ENCODE data around the gene NDUFC2. TPM values are rescaled to one million over a fixed set of nuclear protein-coding genes. Genes with fewer than 3 reads are reported as not detected.
"Not testable (repeated sequence)": the region's sequence is repeated elsewhere in the genome, so short reads cannot be mapped to it uniquely, and the experiment has no call there.

NDUFC2 gene
- total RNA-seq, 1 donor from 2014 or later: 328 TPM

GRCh38 chr11:78061088-78061920 lies 18.4 kb downstream of the NDUFC2 start:
- intact Hi-C loops (cut with DNase I): no loop called here
- ATAC-seq (ENCODE audit: poor library complexity) (peak; percentile 93), DNase-seq (peak; percentile 82)

GRCh38 chr11:78060533-78060932 lies 19.1 kb downstream of the NDUFC2 start:
- DNase-seq (no peak), ATAC-seq (ENCODE audit: poor library complexity) (no peak)
- intact Hi-C loops (cut with DNase I): no loop called here

DNA sequence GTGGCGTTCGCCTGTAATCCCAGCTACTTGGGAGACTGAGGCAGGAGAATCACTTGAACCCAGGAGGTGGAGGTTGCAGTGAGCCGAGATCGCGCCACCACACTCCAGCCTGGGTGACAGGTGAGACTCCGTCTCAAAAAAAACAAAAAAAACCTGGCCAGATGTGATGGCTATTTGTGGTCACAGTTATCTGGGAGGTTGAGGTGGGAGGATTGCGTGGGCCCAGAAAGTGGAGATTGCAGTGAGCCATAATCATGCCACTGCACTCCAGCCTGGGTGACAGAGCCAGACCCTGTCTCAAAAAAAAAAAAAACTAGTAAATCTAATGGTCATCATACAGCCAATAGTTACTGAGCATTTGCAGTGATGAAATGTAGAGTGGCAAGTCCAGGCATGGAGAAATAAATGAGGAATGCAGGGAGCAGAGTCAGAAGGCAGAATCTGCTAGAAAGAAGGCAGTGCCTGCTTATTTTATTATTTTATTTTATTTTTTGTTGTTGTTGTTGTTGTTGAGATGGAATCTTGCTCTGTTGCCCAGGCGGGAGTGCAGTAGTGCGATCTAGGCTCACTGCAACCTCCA lies 19.8 kb downstream of the NDUFC2 start:
- ATAC-seq (ENCODE audit: poor library complexity); DNase-seq; intact Hi-C loops (cut with DNase I): not testable (repeated sequence)

DNA sequence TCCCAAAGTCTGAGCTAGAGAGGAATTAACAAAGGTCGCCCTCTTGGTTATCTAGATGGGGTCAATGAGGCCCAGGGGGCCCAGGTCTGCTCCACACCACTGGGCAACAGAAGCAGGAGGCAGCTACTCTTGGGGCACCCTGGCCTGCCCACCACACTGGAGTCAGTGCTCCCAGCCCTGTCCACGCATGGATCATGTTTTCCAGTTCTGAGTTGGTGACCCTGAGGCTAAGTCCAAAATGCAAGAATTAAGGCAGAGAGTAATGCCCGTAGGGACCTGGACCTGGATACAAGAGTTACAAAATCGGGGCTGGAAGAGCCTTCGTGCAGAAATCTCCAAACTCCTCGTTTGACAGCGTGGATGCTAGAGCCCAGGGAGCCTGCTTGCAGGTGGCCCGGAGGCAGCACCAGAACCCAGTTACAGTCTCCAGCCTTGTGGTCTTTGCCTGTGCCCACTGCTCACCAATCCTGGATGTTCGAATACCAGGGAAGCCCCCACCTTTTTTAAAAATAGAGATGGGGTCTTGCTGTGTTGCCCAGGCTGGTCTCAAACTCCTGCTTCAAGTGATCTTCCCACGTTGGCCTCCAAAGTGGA lies 22.1 kb downstream of the NDUFC2 start:
- intact Hi-C loops (cut with DNase I): no loop called here
- ATAC-seq (ENCODE audit: poor library complexity) (no peak), DNase-seq (no peak)

DNA sequence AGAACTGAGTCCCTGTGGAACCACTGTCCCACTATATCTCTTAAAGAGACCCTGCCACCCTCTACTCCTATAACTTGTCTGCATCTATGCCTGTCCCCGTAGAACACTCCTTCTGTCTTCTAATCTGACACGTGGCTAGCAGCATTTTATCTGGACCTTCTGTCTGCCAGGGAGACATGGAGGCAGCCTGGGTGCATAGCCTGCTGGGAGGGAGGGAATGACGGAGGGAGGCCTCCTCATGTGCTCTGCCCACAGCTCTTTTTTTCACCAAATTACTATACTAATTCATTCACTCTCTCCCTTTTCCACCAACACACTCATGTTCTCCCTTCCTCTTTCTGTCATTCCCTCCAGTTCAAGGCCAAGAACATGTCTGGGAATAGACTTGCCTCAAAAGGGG lies 23.6 kb downstream of the NDUFC2 start:
- no peak for DNase-seq
- ATAC-seq (ENCODE audit: poor library complexity): no peak
- intact Hi-C loops (cut with DNase I): no loop called here

- ATAC-seq (ENCODE audit: poor library complexity) (no peak), DNase-seq (no peak)
- intact Hi-C loops (cut with DNase I): no loop called here
Measured at GRCh38 chr11:78054971-78055370, 24.7 kb downstream of the NDUFC2 start.

GRCh38 chr11:78050964-78051831 lies 28.5 kb downstream of the NDUFC2 start:
- intact Hi-C loops (cut with DNase I): no loop called here

GRCh38 chr11:78049348-78049747 lies 30.3 kb downstream of the NDUFC2 start:
- ATAC-seq (ENCODE audit: poor library complexity) (no peak), DNase-seq (no peak)
- intact Hi-C loops (cut with DNase I): no loop called here

More at GRCh38 chr11:78050964-78051831, 28.5 kb downstream of the NDUFC2 start:
- ATAC-seq (ENCODE audit: poor library complexity) (no peak), DNase-seq (no peak)

DNA sequence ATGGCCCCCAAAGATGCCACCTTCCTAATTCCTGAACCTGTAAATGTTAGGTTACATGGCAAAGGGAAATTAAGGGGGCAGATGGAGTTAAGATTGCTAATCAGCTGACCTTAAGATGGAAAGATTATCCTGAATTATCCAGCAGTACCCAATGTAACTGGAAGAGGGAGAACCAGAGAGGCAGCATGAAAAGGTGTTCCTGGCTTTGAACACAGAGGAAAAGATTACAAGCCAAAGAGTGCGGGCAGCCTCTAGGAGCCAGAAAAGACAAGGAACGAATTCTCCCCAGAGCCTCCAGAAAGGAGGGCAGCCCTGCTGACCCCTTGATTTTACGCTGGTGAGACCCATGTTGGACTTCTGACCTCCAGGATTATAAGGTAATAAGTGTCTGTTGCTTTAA lies 31.1 kb downstream of the NDUFC2 start:
- DNase-seq (no peak), ATAC-seq (ENCODE audit: poor library complexity) (no peak)
- intact Hi-C loops (cut with DNase I): no loop called here

GRCh38 chr11:78046486-78046854 lies 33.2 kb downstream of the NDUFC2 start:
- ATAC-seq (ENCODE audit: poor library complexity) (no peak), DNase-seq (no peak)
- intact Hi-C loops (cut with DNase I): no loop called here

GRCh38 chr11:78045851-78046485 lies 33.7 kb downstream of the NDUFC2 start:
- ATAC-seq (ENCODE audit: poor library complexity) (peak; percentile 96), DNase-seq (peak; percentile 92)
- intact Hi-C loops (cut with DNase I): no loop called here

DNA sequence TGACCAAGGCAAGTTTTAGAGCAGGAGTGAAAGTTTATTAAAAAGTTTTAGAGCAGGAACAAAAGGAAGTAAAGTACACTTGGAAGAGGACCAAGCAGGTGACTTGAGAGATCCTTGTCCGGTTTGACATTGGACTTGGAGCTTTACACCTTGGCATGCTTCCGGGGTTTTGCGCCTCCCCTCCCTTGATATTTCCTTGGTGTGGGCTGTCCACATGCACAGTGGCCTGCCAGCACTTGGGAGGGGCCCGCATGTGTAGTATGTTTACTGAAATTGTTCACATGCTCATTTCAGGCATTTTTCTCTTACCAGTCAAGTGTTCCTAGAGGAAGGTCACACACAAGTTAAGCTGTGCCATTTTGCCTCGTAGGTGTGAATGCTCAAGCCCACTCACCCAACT lies 35.0 kb downstream of the NDUFC2 start:
- no peak for ATAC-seq (ENCODE audit: poor library complexity)
- DNase-seq: no peak
- intact Hi-C loops (cut with DNase I): no loop called here

DNA sequence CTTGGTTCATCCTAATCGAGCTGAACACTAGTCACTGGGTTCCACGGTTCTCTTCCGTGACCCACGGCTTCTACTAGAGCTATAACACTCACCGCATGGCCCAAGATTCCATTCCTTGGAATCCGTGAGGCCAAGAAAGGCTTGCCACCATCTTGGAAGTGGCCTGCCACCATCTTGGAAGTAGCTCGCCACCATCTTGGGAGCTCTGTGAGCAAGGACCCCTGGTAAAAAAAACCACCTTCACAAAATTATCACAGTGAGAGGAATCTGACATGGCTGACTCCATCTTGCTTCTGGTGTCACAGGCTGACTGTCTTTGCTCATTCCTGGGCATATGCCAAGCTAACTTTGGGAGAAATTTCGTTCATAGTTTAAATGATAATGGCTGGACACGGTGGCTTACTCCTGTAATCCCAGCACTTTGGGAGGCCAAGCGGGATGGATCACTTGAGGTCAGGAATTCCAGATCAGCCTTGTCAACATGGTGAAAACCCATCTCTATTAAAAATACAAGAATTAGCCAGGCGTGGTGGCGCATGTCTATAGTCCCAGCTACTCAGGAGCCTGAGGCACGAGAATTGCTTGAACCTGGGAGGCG lies 37.7 kb downstream of the NDUFC2 start:
- intact Hi-C loops (cut with DNase I): no loop called here
- DNase-seq (no peak), ATAC-seq (ENCODE audit: poor library complexity) (no peak)

- DNase-seq; intact Hi-C loops (cut with DNase I); ATAC-seq (ENCODE audit: poor library complexity): not testable (repeated sequence)
Measured at GRCh38 chr11:78041380-78041719, 38.3 kb downstream of the NDUFC2 start.

DNA sequence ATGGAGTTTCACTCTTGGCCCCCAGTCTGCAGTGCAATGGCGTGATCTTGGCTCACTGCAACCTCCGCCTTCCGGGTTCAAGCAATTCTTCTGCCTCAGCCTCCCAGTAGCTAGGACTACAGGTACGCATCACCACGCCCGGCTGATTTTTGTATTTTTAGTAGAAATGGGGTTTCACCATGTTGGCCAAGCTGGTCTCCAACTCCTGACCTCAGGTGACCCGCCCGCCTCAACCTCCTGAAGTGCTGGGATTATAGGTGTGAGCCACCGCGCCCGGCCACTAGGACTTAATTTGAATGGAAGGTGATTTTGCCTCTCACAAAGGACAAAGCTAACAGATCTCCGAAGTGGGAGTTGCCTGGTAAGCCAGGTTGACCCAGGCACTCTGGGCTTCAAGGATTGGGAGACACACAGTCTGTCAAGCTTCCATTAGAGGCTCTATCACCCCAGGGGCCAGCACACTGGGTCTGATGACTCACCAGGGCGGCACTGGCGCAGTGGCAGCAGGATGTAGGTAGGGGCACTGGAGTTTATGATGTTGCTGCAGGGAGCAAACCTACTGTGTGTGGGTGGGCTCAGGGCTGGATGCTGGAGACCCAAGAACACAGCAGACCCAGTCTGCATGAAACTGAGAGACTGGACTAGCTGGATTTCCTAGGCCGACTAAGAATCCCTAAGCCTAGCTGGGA lies 38.8 kb downstream of the NDUFC2 start:
- ATAC-seq (ENCODE audit: poor library complexity): no peak
- no peak for DNase-seq
- intact Hi-C loops (cut with DNase I): no loop called here

- ATAC-seq (ENCODE audit: poor library complexity): peak; percentile 83
- intact Hi-C loops (cut with DNase I): no loop called here
- DNase-seq: peak; percentile 77
Measured at GRCh38 chr11:78039919-78040671, 39.6 kb downstream of the NDUFC2 start.

DNA sequence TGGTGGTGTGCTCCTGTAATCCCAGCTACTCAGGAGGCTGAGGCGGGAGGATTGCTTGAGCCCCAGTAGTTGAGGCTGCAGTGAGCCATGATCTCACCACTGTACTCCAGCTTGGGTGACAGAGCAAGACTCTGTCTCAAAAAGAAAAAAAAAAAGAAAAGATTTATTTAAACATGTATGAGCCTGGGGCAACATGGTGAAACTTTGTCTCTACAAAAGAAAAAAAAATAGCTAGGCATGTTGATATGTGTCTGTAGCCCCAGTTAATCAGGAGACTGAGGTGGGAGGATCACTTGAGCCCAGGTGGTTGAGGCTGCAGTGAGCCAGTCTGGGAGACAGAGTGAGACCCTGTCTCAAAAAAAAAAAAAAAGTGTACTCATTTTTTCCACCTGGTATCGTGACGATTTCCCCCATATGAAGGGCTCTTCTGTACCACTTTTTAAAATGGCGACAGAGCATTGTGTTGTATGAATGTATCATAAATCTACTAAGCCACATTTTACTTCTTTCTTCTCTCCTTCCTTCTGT lies 40.2 kb downstream of the NDUFC2 start:
- ATAC-seq (ENCODE audit: poor library complexity): no peak
- intact Hi-C loops (cut with DNase I): no loop called here
- no peak for DNase-seq
